Thyroid gland (tissue), 4 donors: ENCODE results near the gene RGL3.

Experiments
- CTCF ChIP-seq, 6 experiments: fragments of 200-600 bp in 3 of 6; fragments of 450-650 bp in 3 of 6; sonication (generic) in 3 of 6; IDR thresholded peaks; one replicate each; pipeline ENCODE4 v1.5.1; 2016 to 2019; ENCODE audit warnings: antibody characterized with exemption in 6 of 6, mild to moderate bottlenecking in 2 of 6, inconsistent platforms in 1 of 6, moderate library complexity in 1 of 6
- POLR2A ChIP-seq, 2 donors: fragments of 450-650 bp; IDR thresholded peaks; one replicate each; pipeline ENCODE4 v1.6.1; 2017; ENCODE audit warnings: antibody characterized with exemption in 2 of 2, mild to moderate bottlenecking in 2 of 2, moderate library complexity in 1 of 2

DNA sequence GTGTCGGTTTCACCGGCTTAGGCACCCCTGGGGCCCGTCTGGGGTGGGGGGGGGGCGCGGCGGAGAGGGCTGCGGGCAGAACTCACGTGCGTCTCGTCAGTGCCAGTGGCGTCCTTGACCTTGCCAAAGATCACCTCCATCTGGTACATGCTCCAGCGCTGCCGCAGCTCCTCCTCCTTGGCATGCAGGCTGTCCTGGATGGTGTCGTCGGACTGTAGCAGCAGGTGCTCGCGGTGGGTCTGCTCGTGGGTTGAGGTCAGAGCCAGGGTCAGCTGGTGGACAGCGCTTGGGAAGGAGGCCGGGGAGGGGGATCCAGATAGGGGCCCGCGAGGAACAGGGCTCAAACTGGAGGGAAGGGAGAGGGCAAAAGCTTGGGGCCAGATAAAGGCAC is 4.7 kb upstream of the RGL3 start:
- TF ChIP-seq CTCF (IDR thresholded peaks at IDR 0.05): no peak
- TF ChIP-seq POLR2A (IDR thresholded peaks at IDR 0.05): no peak
